GM21528 (cell line): ENCODE results near the gene HSD17B12.

ENCODE experiments used
- ATAC-seq: cut with Tn5 transposase; IDR thresholded peaks from one replicate; pipeline ENCODE4 v1.9.1; 2021; ENCODE audit warnings: mild to moderate bottlenecking, moderate library complexity; ENCODE audit not compliant: unreplicated experiment, low FRiP score

Gene HSD17B12

DNA sequence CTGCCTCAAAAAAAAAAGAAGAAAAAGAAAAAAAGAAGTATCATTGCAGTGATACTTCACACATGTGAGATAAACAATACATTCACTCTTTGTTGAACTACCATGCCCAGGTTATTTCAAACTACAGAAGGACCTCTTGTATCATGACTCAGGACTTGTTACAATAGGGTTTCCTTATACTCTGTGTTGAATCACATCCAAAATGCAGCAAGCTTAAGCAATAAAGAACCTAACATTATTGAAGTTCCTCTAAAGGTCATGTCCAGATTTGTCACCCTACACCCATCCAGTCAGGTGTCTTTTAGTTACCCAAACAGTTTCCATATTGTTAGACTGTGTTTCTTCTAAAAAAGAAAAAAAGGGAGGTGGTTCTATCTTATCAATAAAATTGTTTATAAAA is 173.2 kb downstream of the HSD17B12 start:
- no peak for ATAC-seq

GRCh38 chr11:43856993-43857392 is 176.5 kb downstream of the HSD17B12 start:
- ATAC-seq = no peak

GRCh38 chr11:43861141-43861540 is 180.6 kb downstream of the HSD17B12 start:
- ATAC-seq = no peak

DNA sequence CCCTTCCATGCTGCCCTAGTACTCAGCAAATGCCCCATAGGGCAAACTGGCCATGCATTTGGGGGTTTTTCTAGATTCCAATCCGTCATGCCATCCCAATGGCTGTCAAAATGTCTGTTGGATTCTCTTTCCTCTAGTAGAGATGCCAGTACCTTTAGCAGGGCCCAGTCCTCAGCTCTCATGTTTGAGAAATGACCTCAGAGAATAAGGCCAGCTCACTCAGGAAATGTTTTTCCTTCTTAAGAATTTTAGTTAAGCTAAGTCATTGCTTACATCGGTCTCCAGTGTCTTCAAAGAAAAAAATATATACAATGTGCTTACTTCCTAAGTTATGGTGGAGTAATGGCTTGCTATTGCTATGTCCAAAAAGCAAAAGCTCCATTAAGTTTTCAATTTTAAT is 186.0 kb downstream of the HSD17B12 start:
- no peak for ATAC-seq

- no peak for ATAC-seq
Observed at GRCh38 chr11:43866969-43867368, 186.4 kb downstream of the HSD17B12 start.

DNA sequence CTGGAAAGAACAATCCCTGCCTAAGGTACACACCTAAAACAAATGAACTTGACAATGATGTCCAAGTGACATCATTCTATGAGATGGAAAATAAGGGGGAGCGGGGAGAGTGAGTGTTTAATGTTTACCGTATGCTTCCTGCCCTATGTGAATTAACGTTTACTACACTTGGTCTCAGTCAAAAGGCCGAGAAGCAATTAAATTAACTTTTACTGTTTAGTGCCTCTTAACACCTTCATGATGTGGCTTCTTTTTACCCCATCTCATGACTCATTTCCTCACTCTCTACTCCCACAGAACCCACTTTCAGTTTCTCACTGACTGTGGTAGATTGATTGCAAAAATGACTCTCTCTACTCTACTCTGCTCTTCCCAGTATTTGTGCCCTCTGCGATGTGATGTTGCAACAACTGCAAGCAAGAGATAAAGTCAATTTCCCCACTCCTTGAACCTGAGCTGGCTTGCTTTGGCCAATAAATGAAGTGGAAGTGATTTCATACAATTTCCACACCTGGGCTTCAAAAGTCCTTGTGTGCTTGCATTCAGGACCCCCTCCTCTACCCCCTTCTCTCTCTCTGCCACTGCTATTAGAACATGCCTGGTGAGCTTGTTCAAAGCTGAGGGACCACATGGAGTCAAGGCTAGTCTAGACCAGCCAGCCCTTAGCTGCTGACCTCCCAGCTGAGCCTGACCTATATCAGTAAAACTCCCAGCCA is 188.5 kb downstream of the HSD17B12 start:
- peak; percentile 100 for ATAC-seq

- ATAC-seq = no peak
Observed at GRCh38 chr11:43871051-43871450, 190.5 kb downstream of the HSD17B12 start.

GRCh38 chr11:43872995-43873394 is 192.5 kb downstream of the HSD17B12 start:
- ATAC-seq = no peak

DNA sequence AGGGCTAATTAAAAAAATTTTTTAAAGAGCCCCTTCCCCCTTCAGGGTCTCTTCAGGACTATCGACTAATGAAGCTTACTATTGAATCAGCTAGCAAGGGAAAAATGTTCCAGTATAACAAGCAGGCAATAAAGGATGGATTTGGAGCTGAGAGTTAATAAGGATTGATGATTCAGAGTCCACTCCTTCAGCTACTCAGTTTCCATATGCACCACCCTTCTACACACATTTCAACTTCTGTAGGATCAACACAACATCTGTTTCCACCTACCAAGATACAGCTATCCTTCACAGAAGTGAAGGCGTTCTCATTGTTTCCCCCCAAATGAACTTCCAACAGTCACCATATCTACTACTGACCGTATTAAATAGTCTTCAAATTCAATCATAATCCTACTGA is 193.5 kb downstream of the HSD17B12 start:
- ATAC-seq = no peak

DNA sequence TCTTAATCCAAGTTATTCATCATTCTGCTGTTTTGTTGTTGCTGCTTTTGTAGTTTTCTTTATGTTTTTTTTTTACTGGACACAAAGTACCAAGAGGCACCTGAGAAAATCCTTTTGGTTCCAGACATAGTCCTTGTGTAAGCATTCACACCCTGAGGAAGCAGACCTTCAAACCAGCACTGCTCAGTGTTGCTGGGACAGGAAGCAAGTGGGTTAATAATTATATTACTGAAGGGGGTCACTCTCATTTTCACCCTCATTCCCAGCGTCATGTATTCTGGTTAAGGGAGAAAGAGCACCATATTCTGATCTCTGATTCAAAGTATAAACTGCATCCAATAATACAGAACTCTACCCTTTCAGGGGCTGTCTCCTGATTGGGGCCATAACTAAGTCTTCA is 194.2 kb downstream of the HSD17B12 start:
- ATAC-seq = no peak

DNA sequence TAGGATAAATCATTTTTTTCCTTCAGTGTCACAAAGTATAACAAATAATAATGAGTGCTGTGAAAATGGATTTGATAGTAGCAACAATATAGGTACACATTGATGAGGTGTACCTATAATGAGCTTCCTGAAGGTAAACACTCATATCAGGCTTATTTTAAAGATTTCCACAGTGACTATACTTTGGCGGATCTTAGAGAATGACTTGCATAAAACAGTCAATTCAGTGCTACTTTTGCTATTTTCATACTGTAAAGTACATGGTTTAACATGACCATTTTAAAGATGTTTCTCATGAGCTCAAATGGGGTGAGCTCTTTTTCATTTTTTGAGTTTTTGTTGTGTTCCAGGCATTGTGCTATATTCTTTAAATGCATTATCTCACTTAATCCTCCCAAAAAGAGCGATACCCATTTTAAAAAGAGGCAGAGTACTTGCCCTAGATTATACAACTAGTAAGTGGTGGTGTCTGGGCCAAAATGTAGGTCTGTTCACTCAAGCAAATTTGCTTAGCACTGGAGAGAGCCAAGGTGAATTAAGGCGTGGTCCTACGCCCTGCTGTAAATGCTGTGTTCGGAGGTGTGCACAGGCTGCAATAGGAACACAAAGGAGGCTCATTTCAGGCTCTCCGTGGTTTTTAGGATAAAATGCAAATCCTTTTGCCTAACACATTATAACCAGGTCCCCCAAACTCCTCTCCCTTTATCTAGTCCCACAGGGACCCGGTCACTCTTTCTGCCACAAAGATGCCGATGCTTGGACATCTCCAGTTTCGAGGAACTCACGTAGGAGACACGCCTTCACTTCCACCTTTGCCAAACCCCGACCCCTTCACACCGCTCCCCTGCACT is 199.5 kb downstream of the HSD17B12 start:
- ATAC-seq = peak; percentile 13

- ATAC-seq = peak; percentile 98
Observed at GRCh38 chr11:43880640-43881159, 200.2 kb downstream of the HSD17B12 start, which contains the start of gene ALKBH3. ALKBH3 (plus strand) TSS chr11:43880831; CDS start chr11:43882653, 1,822 bp downstream.

DNA sequence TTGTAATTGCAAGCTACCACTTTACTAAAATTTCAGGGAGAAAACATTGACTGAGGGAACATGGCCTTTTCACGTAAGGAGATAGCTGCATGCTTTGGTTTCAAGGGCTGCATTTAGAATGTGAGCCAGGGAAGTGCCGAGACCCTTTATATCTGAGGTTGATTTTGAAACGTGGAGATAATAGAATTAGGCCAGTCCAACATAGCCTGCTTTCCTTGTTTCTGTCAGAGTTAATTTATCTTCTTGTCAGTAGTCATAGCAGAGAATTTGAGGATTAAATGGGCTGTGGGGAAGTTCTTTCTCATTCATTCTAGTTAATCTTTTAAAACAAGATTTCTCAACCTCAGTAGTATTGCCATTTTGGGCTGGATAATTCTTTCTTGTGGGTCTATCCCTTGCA is 212.3 kb downstream of the HSD17B12 start:
- no peak for ATAC-seq

- no peak for ATAC-seq
Observed at GRCh38 chr11:43894546-43894945, 214.0 kb downstream of the HSD17B12 start.

DNA sequence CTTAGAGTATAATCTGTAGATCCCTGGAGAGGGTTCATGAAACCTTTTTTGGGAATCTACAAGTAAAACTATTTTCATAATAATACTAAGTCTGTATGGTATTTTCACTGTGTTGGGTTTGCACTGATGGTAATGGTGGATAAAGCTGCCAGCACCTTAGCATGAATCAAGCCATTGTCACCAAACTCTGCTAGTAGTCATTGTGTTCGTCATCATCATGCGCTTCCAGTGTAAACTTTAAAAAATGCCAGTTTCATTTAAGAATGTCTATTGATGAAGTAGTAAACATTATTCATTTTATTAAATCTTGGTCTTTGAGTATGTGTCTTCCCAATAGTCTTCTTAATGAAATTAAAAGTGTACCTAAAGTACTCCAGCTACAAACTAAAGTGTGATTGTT is 215.1 kb downstream of the HSD17B12 start:
- no peak for ATAC-seq

- no peak for ATAC-seq
Observed at GRCh38 chr11:43898574-43898973, 218.0 kb downstream of the HSD17B12 start.

DNA sequence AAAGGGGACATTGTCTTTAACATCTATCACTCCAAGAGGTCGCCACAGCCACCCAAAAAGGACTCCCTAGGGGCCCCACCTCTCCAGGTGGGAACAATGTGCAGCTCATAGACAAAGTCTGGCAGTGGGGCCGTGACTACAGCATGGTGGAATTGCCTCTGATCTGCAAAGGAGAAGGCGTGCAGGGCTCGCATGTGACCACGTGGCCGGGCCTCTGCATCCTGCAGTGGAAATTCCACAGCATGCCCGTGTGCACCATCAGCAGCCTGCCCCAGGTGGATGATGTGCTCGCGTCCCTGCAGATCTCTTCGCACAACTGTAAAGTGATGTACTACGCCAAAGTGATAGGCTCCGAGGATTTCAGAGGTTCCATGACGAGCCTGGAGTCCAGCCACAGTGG is 218.6 kb downstream of the HSD17B12 start:
- ATAC-seq = no peak

DNA sequence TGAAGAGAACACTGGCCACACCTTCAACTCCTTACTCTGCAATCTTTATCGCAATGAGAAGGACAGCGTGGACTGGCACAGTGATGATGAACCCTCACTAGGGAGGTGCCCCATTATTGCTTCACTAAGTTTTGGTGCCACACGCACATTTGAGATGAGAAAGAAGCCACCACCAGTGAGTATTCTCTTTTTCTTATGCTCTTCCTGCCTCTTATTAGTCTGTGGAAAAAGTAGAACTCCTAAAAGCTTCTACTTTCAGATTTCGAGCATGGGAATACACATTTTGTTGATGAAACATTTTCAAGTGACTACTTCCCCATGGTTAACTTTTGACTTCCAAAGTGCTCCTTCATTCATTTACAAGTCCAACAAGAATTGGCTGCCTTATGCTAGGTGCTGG is 221.0 kb downstream of the HSD17B12 start:
- no peak for ATAC-seq

- ATAC-seq = no peak
Observed at GRCh38 chr11:43903078-43903477, 222.5 kb downstream of the HSD17B12 start.

GRCh38 chr11:43903969-43904368 is 223.4 kb downstream of the HSD17B12 start:
- ATAC-seq = no peak

DNA sequence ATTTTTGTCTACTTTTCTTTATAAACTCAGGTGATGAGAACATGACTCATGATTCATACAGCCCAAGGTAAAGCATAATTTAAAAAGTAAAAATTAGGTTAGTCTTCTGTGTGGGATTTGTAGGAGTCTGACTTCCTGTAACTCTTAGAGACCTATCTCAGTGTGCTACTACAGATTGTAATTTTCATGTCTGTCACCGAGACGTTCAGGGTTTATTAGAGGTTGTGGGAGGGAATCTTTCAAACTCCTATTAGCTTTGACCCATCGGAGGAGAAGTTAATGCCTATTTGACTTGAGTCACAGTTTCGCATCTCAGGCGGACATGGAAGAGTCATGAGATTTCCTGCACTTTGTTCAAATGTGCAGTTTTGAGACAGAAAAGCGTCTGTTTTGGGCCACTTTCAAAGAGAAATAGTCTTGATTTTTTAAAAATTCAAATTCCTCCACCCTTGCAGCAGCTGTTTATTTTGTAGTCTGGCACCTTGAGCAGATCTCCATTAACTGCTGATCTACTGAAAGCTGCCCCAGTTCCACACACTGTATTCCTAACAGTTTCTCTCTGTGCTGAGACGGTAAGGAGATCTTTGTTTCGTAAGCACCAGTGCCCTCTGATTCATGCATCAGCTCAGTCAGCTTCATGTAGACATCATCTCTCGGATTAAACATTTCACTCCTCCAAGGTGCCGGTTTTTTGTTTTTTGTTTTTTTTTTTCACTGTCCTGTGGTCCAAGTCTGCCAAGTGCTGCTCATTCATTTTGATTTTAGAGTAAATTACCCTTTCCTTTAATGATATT is 224.4 kb downstream of the HSD17B12 start:
- no peak for ATAC-seq
